Astrocyte (in vitro differentiated cells and primary cell): Measurements from ENCODE around the gene CPA4. TPM values are rescaled to one million over a fixed set of nuclear protein-coding genes. Genes with fewer than 3 reads are reported as not detected.
A peak's percentile ranks its signal among the peaks of the same experiment; 100 is the strongest.

Experiments
- DNase-seq: peaks from one replicate; pipeline ENCODE4 v3.0.0-alpha.2; 2010; ENCODE audit warnings: low read depth
- FAIRE-seq: peaks from 2 replicates; lab custom pipeline; 2011; peaks lifted over from hg19 to GRCh38; lab: Jason Lieb, UNC
- H2AFZ ChIP-seq: 2 replicates; pipeline ENCODE4 v1.6.0; 2012; ENCODE audit warnings: low read depth, low read length, inconsistent platforms
- H3K27ac ChIP-seq: 2 replicates; pipeline ENCODE4 v1.5.1; 2011; ENCODE audit warnings: low read depth, low read length, inconsistent platforms
- H3K27me3 ChIP-seq: 2 replicates; pipeline ENCODE4 v1.6.0; 2011; ENCODE audit warnings: low read length, inconsistent platforms; ENCODE audit not compliant: insufficient read depth
- H3K36me3 ChIP-seq: 2 replicates; pipeline ENCODE4 v1.5.1; 2011; ENCODE audit warnings: low read length, inconsistent platforms; ENCODE audit not compliant: insufficient read depth
- H3K4me1 ChIP-seq: 2 replicates; pipeline ENCODE4 v1.5.1; 2011; ENCODE audit warnings: low read length, inconsistent platforms; ENCODE audit not compliant: insufficient read depth
- H3K4me2 ChIP-seq: 2 replicates; pipeline ENCODE4 v1.6.0; 2012; ENCODE audit warnings: low read length, inconsistent platforms
- H3K4me3 ChIP-seq: 2 replicates; pipeline ENCODE4 v1.5.1; 2011; ENCODE audit warnings: low read depth, mild to moderate bottlenecking, low read length, inconsistent platforms; ENCODE audit not compliant: insufficient read depth
- H3K79me2 ChIP-seq: 2 replicates; pipeline ENCODE4 v1.6.0; 2012; ENCODE audit warnings: mild to moderate bottlenecking, low read length, inconsistent platforms; ENCODE audit not compliant: insufficient read depth
- H3K9ac ChIP-seq: 2 replicates; pipeline ENCODE4 v1.6.0; 2012; ENCODE audit warnings: mild to moderate bottlenecking, low read length, inconsistent platforms
- H3K9me3 ChIP-seq: 2 replicates; pipeline ENCODE4 v1.5.1; 2012; ENCODE audit warnings: low read depth, mild to moderate bottlenecking, low read length, inconsistent platforms; ENCODE audit not compliant: insufficient read depth
- H4K20me1 ChIP-seq: 2 replicates; pipeline ENCODE4 v1.6.0; 2012; ENCODE audit warnings: low read length, inconsistent platforms; ENCODE audit not compliant: insufficient read depth
- H3K27ac Mint-ChIP-seq: one replicate; pipeline ENCODE4 v1.8.0; 2021; ENCODE audit warnings: mild to moderate bottlenecking, mixed read lengths; ENCODE audit not compliant: unreplicated experiment
- H3K27me3 Mint-ChIP-seq: one replicate; pipeline ENCODE4 v1.8.0; 2021; ENCODE audit warnings: low read depth, mixed read lengths; ENCODE audit not compliant: unreplicated experiment
- H3K36me3 Mint-ChIP-seq: one replicate; pipeline ENCODE4 v1.8.0; 2021; ENCODE audit warnings: low read depth, mixed read lengths; ENCODE audit not compliant: unreplicated experiment
- H3K4me1 Mint-ChIP-seq: one replicate; pipeline ENCODE4 v1.8.0; 2021; ENCODE audit warnings: low read depth, mixed read lengths; ENCODE audit not compliant: unreplicated experiment
- H3K4me3 Mint-ChIP-seq: one replicate; pipeline ENCODE4 v1.8.0; 2021; ENCODE audit warnings: mild to moderate bottlenecking, moderate library complexity, mixed read lengths; ENCODE audit not compliant: unreplicated experiment
- H3K9me3 Mint-ChIP-seq: one replicate; pipeline ENCODE4 v1.8.0; 2021; ENCODE audit warnings: mild to moderate bottlenecking, mixed read lengths; ENCODE audit not compliant: unreplicated experiment
- CTCF ChIP-seq: IDR thresholded peaks from 2 replicates; pipeline ENCODE4 v1.5.1; 2011; ENCODE audit warnings: low read depth, mild to moderate bottlenecking, inconsistent platforms, low read length, moderate library complexity; ENCODE audit not compliant: insufficient read depth
- EZH2 ChIP-seq: IDR thresholded peaks from 2 replicates; pipeline ENCODE4 v1.6.1; 2012; ENCODE audit warnings: mild to moderate bottlenecking, low read length, inconsistent platforms; ENCODE audit not compliant: insufficient read depth
- total RNA-seq: library from RNA; stranded (reverse); gene quantifications from 2 replicates; pipeline ENCODE4 v1.2.1, GENCODE V29; 2021

CPA4 gene
- total RNA-seq, 1 donor from 2014 or later, result 111 TPM

DNA sequence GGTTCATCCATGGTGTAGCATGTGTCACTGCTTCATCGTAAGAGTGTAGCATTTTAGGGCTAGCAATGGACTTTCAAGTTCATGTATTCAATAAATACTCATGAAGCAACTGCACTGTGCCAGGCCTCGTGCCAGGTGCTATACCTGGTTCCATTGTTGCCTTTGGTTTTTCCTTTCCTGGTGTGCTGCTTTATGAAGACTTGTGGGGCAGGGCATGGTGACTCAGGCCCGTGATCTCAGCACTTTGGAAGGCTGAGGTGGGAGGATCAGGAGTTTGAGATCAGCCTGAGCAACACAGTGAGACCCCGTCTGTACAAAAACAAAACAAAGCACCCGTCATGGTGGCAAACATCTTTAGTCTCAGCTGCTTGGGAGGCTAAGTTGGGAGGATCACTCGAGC lies 2.2 kb upstream of the CPA4 start:
- Mint-ChIP-seq H3K9me3 (peaks cover 4% of the 10 kb centered on the region), H3K27ac (peak overlapping the region; percentile 43), H3K36me3 (peaks cover 5% of the 10 kb centered on the region), H3K4me3 (no peak overlapping the region), H3K4me1 (peaks cover 39% of the 10 kb centered on the region), H3K27me3 (no peaks in the 10 kb centered on the region)
- TF ChIP-seq CTCF (no peak), EZH2 (no peak)
- H4K20me1 ChIP-seq, result no peaks in the 10 kb centered on the region
- peaks cover 21% of the 10 kb centered on the region for H3K79me2 ChIP-seq
- H3K4me1 ChIP-seq, result peaks cover 48% of the 10 kb centered on the region
- H3K4me2 ChIP-seq, result peak overlapping the region; percentile 42
- no peaks in the 10 kb centered on the region for H3K36me3 ChIP-seq
- FAIRE-seq, result no peak
- H2AFZ ChIP-seq, result no peak overlapping the region
- no peak overlapping the region for H3K4me3 ChIP-seq
- DNase-seq, result peak; percentile 85
- no peaks in the 10 kb centered on the region for H3K27me3 ChIP-seq
- H3K9ac ChIP-seq, result peak overlapping the region; percentile 36
- H3K9me3 ChIP-seq, result no peaks in the 10 kb centered on the region
- peak overlapping the region; percentile 82 for H3K27ac ChIP-seq

DNA sequence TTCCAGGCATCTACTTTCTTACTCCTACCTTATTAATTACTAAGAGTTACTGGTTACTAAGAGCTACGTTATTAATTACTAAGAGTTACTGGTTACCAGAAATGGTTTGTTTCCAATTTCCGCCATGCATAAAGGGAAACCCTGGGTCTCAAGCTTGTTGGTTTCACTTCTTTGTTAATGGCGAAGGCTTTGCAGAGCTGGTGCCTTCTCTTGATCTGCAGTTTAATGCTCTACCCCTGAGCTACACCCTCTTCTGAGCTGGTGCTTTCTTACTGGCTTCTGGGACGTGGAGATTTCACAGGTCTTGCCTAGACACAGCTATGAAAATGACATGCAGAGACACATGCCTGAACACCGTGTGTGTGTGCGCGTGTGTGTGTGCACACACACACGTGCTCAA lies 560 bp downstream of the CPA4 start:
- peak overlapping the region; percentile 82 for H3K27ac Mint-ChIP-seq
- H3K27me3 Mint-ChIP-seq, result no peaks in the 10 kb centered on the region
- no peaks in the 10 kb centered on the region for H3K27me3 ChIP-seq
- H3K9ac ChIP-seq, result peak overlapping the region; percentile 64
- DNase-seq, result no peak
- H3K36me3 ChIP-seq, result no peaks in the 10 kb centered on the region
- no peak overlapping the region for H2AFZ ChIP-seq
- peak overlapping the region; percentile 79 for H3K4me2 ChIP-seq
- H3K4me1 Mint-ChIP-seq, result peaks cover 41% of the 10 kb centered on the region
- H4K20me1 ChIP-seq, result no peaks in the 10 kb centered on the region
- peak overlapping the region; percentile 52 for H3K4me3 ChIP-seq
- peaks cover 5% of the 10 kb centered on the region for H3K36me3 Mint-ChIP-seq
- H3K9me3 ChIP-seq, result no peaks in the 10 kb centered on the region
- peaks cover 27% of the 10 kb centered on the region for H3K79me2 ChIP-seq
- H3K27ac ChIP-seq, result peak overlapping the region; percentile 88
- TF ChIP-seq EZH2 (no peak), CTCF (no peak)
- H3K9me3 Mint-ChIP-seq, result peaks cover 7% of the 10 kb centered on the region
- H3K4me3 Mint-ChIP-seq, result peak overlapping the region; percentile 51
- peaks cover 41% of the 10 kb centered on the region for H3K4me1 ChIP-seq
- FAIRE-seq, result no peak

DNA sequence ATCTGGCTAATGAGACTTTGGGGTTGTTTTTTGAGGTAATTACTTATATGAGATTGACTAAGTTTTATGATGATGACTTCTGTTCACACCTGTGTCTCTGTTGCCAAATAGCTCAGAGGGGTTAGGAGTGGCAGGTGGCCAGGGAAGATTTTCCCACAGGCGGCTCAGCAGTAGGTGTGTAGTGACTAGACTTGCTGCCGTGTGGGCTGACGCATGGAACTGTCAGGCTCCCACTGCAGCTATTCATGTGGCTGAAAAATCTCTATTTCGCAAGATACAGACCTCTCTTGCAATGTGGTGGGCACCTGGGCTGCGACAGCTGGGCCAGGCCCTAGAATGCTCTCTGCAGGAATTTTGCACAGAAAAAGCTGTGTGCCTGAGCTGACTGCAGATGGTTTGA lies 1.4 kb downstream of the CPA4 start:
- Histone ChIP-seq H3K27me3 (no peaks in the 10 kb centered on the region), H3K9me3 (no peaks in the 10 kb centered on the region), H3K4me3 (peak overlapping the region; percentile 52), H4K20me1 (no peaks in the 10 kb centered on the region), H3K4me1 (peaks cover 36% of the 10 kb centered on the region), H3K4me2 (peak overlapping the region; percentile 79), H3K36me3 (peaks cover 8% of the 10 kb centered on the region), H2AFZ (no peak overlapping the region), H3K9ac (peak overlapping the region; percentile 64), H3K27ac (peak overlapping the region; percentile 88), H3K79me2 (peaks cover 27% of the 10 kb centered on the region)
- H3K27me3 Mint-ChIP-seq, result no peaks in the 10 kb centered on the region
- H3K27ac Mint-ChIP-seq, result peak overlapping the region; percentile 69
- DNase-seq (peak; percentile 78), FAIRE-seq (no peak)
- peaks cover 41% of the 10 kb centered on the region for H3K4me1 Mint-ChIP-seq
- H3K36me3 Mint-ChIP-seq, result peaks cover 5% of the 10 kb centered on the region
- peak overlapping the region; percentile 51 for H3K4me3 Mint-ChIP-seq
- H3K9me3 Mint-ChIP-seq, result peaks cover 7% of the 10 kb centered on the region
- TF ChIP-seq CTCF, result no peak
- TF ChIP-seq EZH2, result no peak
